ENCODE data around the gene TRIM37.
"Not testable (repeated sequence)": the region's sequence is repeated elsewhere in the genome, so short reads cannot be mapped to it uniquely, and the experiment has no call there.

TRIM37 gene

GRCh38 chr17:58995247-58995940 is 111.3 kb downstream of the TRIM37 start:
- no peak for DNase-seq (ENCODE audit: low read depth, low spot score)

DNA sequence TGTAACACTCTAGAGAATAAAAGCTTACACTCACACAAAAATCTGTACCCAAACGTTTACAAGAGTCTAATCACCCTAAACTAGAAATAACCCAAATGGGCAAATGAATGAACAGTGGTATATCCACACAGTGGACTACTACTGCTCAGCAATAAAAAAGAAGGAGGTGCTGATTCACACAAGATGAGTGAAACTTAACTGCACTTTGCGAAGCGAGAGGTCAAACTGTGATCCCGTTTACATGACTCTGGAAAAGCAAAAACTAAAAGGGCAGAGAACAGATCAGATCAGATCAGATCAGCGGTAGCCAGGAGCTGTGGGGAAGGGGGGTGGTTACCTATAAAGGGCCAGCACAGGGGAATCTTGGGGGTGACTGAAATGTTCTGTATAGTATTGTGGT is 113.4 kb downstream of the TRIM37 start:
- no peak for DNase-seq (ENCODE audit: low read depth, low spot score)

GRCh38 chr17:58991718-58992331 is 114.9 kb downstream of the TRIM37 start:
- DNase-seq (ENCODE audit: low read depth, low spot score): no peak

DNA sequence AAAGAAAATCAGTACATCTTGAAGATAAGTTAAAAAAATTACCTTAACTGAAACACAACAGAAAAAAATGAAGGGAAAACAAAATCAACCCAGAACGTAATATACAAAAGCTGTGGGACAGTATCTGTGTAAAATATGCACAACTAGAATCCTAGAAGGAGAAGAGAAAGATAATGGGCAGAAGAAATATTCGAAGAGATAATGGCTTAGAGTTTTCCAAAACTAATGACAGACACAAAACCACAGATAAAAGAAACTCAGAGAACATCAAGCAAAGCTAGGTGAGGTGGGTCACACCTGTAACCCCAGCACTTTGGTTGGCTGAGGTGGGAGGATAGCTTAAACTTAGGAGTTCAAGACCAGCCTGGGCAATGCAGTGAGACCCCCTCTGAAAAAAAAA is 117.1 kb downstream of the TRIM37 start:
- no peak for DNase-seq (ENCODE audit: low read depth, low spot score)

GRCh38 chr17:58985971-58986370 is 120.7 kb downstream of the TRIM37 start:
- no peak for DNase-seq (ENCODE audit: low read depth, low spot score)

GRCh38 chr17:58985367-58985766 is 121.3 kb downstream of the TRIM37 start:
- DNase-seq (ENCODE audit: low read depth, low spot score): no peak

- DNase-seq (ENCODE audit: low read depth, low spot score): no peak
Measured at GRCh38 chr17:58982626-58983025, 124.1 kb downstream of the TRIM37 start.

GRCh38 chr17:58980706-58981481 is 125.8 kb downstream of the TRIM37 start:
- no peak for DNase-seq (ENCODE audit: low read depth, low spot score)

GRCh38 chr17:58976541-58976940 is 130.1 kb downstream of the TRIM37 start:
- DNase-seq (ENCODE audit: low read depth, low spot score): no peak

- DNase-seq (ENCODE audit: low read depth, low spot score): no peak
Measured at GRCh38 chr17:58974354-58974753, 132.3 kb downstream of the TRIM37 start.

DNA sequence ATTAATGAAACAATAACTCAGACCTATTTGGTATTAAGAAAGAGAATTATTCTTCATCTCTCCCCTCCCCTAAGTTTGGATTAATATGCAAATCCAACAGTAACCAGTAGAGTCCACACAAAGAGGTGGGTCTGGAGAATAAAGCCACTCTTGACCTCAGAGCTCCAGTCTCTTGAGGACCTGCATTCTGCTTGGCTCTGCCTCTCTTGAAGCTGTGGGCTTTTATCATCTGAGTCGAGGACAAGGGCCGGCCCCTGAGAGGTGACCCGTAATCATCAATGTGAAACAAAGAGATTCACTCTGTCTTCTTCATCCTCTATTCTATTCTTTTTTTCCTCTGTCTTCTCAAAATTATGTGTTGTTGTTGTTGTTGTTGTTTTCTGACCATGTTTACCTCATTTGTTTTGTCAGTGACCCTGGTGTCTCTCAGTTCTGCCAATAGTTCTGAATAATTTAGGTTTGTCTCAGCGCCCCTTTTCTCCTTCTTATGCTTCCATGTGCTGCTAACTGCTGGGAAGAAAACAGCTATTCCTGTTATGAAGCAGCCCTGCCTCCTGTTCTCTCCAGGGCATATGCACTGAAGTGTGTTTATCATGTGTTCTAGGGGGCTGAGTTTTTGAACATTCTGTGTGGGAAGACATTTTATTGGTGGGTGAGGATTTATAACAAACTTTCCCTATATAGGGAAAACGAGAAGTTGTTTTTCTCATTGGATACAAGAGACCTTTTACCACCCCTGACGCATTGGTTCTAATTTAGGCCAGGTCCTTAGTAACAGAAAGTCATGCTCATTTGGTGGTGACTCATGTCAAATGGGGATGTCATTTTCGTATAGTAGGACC is 135.8 kb downstream of the TRIM37 start:
- DNase-seq (ENCODE audit: low read depth, low spot score): no peak

DNA sequence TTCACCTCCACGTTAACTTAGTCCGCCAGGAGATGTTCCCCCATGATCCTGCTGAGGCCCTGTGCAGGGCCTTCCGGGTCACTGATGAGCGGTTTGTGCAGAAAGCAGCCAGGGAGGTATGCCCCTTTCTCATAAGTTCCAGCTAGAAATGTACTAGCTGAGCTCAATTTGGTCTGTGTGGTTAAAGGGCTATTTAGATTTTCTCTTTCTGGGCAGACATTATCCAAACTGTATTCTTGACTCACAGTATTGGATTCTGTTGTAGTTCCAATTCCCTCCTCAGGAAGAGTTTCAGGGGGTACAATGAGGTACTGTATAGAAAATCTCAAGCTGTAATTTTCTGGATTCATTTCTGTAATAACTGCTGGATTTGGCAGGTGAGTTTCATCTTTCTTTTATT is 137.1 kb downstream of the TRIM37 start:
- DNase-seq (ENCODE audit: low read depth, low spot score): no peak

- DNase-seq (ENCODE audit: low read depth, low spot score): no peak
Measured at GRCh38 chr17:58969156-58969555, 137.5 kb downstream of the TRIM37 start.

GRCh38 chr17:58968426-58969061 is 138.1 kb downstream of the TRIM37 start:
- DNase-seq (ENCODE audit: low read depth, low spot score): no peak

GRCh38 chr17:58966208-58966607 is 140.5 kb downstream of the TRIM37 start:
- DNase-seq (ENCODE audit: low read depth, low spot score): no peak

DNA sequence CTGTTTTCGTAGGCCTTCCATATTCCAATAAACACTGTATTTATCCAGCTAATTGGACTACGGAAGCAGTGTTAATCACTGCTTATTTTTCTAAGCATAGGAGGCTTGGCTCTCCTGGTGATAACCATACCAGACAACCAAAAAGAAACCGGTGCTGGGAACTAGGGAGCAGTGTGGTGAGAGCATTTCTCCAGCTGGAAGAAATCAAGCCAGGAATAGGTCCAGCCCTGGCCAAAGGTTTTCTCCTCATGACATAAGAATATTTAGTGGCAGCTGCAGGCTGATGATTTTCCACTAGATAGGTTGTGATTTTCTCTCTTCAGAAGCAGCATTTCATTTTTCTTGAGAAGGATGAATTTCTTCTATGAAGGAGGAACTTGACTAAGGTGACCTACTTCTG is 141.5 kb downstream of the TRIM37 start:
- no peak for DNase-seq (ENCODE audit: low read depth, low spot score)

- peak; percentile 21 for DNase-seq (ENCODE audit: low read depth, low spot score)
Measured at GRCh38 chr17:58960068-58960467, 146.6 kb downstream of the TRIM37 start.

GRCh38 chr17:58957725-58958073 is 149.0 kb downstream of the TRIM37 start:
- DNase-seq (ENCODE audit: low read depth, low spot score): not testable (repeated sequence)

- peak; percentile 54 for DNase-seq (ENCODE audit: low read depth, low spot score)
Measured at GRCh38 chr17:58956997-58957724, 149.5 kb downstream of the TRIM37 start.

- DNase-seq (ENCODE audit: low read depth, low spot score): not testable (repeated sequence)
Measured at GRCh38 chr17:58954358-58954757, 152.3 kb downstream of the TRIM37 start.

GRCh38 chr17:58947824-58948223 is 158.9 kb downstream of the TRIM37 start:
- no peak for DNase-seq (ENCODE audit: low read depth, low spot score)
